Endometrial microvascular endothelial cells (primary cell): Measurements from ENCODE around the gene PDZD4. TPM values are rescaled to one million over a fixed set of nuclear protein-coding genes. Genes with fewer than 3 reads are reported as not detected.

ENCODE experiments used
- in situ Hi-C: cut with HindIII; loops from 2 replicates; pipeline ENCODE4 v1.10.0; 2017; ENCODE audit warnings: low sequenced_read_pairs, low pct_unique_long_range_greater_than_20kb; ENCODE audit errors: inconsistent ontology term
- total RNA-seq: library from RNA; depleted of rRNA; stranded (reverse); fragments of >200 nt; gene quantifications from one replicate; pipeline ENCODE4 v1.2.3, GENCODE V29; 2015; ENCODE audit errors: inconsistent ontology term

Gene PDZD4
- total RNA-seq, 1 donor from 2014 or later, result not detected

DNA sequence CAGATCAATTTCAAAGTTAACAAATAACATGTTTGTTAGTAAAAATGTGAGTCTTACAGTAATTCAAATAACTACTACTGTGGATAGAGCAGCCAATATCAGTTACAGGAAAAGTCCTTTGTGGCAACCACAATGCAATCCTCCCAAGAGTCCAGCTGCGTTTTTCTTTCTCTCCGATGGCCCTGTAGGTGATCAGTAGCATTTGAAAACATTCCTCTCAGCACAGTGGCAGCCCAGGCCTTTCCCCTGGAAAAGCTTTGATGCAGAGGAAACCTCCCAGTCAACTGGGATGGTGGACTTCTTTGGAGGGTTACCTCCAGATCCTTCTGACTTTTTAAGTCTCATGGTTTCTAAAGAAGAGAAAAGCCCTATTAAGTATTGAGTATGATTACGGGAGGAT, 18.0 kb upstream of the PDZD4 start:
- in situ Hi-C loops, result no loop called here

DNA sequence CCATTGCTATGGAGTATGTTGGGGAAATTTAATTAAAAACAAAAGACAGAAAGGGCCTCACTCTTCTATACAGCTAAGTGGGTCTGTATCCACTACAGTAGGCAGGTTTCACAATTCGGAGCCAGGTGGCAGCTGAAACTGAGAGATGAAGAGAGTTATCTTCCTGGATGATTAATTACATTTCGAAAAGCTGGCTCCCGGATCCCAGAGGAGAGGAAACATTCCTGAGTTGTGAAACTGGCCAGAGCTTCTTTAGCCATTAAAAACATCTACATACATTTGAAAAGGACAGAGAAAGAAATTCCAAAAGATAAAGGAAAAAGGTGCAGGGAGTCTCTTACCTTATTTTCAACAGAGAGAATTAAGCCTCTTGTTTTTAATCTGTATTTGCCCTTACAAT, 15.5 kb upstream of the PDZD4 start:
- in situ Hi-C loops, result no loop called here

DNA sequence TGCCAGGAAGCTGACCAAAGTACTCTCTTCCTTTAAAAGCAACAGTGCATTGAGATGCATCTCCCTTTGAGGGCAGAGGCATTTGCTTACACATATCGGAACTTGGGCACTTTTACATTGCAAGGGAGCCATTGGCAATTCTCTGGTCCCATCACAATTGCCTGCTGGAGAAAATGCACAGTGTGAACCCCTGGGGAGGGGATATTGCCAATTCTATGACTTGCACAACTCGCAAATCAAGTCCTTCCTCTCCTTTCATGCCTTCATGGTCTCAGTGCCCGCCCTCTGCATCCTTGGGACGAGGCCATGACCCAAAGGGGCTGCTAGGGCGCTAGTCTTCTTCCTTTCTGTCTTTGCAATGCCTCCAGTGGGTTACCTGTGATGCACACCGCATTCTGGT, 14.9 kb upstream of the PDZD4 start:
- in situ Hi-C loops, result no loop called here

DNA sequence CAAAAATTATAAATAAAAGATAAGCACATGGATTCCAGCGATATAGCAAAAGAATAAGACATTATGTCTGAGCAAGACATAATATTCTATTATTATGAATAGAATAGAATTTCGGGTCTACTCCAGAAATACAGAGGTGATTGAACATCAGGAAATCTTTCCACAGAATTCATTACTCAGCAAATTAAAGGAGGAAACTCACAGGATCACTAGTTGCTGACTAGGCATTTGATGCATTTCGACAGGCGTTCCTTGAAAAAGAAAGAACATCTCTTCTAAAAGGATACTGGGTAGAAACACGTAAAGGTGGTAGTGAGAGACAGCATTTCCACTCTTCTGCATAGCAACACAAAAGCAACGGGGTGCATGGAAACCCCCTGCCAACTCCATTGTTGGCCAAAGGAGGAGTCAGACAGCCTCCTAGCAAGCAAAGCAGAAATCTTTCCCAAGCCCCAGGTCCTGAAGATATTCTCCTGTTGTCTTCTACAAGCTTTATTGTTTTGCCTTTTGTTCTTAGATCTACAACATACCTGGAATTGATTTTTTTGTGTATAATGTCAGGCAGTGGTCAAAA, 14.3 kb upstream of the PDZD4 start:
- in situ Hi-C loops, result no loop called here

DNA sequence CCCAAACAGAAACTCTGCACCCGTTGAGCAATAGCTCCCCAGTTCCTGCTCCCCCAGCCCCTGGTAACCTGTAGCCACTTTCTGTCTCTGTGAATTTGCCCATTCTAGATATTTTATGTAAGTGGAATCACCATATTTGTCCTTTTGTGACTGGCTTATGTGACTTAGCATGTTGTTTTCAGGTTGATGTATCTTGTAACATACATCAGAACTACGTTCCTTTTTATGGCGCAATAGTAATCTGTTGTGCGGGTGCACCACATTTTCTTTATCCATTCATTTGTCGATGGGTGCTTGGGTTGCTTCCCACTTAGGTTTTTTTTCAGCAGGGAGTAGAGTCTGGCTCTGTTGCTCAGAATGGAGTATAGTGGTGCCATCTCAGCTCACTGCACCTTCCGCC, 6.6 kb upstream of the PDZD4 start:
- in situ Hi-C loops, result no loop called here

GRCh38 chrX:153832728-153833127, 2.4 kb upstream of the PDZD4 start:
- in situ Hi-C loops, result no loop called here

- in situ Hi-C loops, result no loop called here
These were observed 1.2 kb upstream of the PDZD4 start for GRCh38 chrX:153831429-153832150.

DNA sequence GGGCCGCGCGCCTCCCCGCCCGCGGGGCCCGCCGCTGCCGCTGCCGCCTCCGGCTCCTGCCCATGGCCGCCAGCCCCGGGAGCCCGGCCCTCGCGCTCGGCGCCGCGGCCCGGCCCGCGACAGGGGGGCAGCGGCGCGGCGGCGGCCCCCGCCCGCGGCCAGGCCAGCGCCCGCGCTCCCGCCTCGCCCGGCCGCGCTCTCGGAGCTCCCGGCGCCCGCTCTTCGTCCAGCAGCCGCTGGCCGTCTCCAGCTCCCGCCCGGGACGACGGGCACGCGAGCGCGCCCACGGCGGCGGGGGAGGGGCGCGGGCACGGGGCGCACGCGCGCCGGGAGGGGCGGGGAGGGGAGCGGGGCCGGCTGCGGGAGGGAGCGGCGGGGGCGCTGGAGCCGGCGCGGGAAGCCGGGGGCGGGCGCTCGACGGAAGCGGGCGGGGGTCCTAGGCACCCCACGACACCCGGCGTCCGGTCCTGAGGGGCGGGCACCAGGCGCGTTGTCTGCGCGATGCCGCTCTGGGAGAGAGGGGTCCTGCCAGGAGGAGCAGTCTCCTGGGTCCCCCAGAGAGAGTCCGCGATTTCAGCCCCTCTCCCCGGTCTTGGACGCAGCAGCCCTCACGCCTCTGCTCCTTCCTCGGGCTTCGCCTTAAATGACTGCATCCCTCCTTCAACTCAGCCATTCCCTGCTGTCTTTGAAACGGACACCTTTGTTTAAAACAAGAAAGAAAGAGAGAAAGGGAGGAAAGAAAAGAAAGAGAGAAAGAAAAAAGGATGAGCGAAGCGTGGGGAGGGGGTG, 490 bp upstream of the PDZD4 start:
- in situ Hi-C loops, result no loop called here

DNA sequence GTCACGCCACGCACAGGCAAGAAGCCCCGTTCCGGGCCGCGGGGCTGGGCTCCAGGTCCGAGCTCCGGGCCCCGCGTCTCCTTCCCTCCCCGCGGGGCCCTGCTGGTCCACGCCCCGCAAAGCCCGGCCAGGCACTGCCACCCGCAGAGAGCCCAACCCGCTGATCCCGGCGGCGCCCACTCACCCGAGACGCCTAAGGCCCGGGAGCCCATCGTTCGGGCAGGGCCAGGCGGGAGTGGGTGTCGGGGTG, 870 bp downstream of the PDZD4 start:
- in situ Hi-C loops, result no loop called here

DNA sequence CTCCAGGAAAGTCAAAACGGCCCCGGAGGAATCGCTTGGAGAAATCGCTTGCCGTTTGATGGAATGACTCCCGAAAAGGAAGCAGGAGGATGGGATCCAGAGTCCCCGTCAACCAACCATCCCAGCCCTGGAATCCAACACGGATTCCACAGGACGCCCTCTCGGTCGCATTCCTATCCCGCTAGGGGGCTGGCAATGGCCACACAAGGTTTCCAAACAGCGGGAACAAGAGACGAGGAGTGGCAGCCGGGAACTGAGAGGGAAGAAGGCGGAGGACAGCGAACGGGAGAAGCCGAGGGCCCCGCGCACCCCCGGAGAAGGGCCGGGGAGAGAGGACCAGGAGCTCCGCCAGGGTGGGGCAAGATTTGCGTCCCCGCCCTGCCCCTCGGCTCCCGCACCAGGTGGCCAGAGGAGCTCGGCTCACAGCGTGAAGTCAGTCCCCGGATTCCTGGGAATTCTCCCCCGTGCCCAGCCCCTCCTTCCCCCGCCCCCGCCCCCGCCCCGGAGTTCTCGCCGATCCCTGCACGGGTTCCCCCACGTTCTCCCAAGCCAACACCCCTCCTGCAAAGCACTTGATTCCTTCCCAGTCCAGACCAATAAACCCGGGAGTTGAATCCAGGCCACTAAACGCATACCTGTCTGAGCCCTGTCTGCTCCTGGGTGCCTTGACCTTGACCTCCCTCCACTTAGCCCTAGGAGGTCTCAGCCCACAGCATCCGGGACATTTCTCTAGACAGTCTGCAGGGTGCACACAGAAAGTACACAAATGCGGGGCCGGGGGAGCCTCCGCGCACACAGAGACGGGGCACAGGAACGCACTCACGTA, 1.4 kb downstream of the PDZD4 start:
- in situ Hi-C loops, result no loop called here

GRCh38 chrX:153828308-153828707, 2.0 kb downstream of the PDZD4 start:
- in situ Hi-C loops, result no loop called here

DNA sequence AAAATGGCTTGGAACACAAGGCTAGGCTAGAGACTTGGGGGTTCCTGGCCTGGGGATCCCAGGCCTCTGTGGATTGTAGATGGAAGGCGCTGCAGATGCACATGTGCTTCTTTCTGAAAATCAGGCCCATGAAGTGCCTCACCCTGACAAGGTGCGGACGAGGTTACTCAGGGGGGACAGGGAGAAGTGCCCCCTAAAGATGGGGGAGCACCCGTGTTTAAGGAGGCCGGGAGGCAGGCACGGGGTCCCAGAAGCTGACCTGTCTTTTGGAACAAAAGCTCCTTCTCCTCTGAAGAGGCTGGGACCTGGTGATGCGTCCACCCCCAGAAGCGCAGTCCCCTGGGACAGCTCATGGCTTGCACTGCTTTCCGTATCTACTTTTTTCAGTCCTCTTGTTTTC, 2.4 kb downstream of the PDZD4 start:
- in situ Hi-C loops, result no loop called here

- in situ Hi-C loops, result no loop called here
These were observed 3.3 kb downstream of the PDZD4 start for GRCh38 chrX:153827016-153827415.

- in situ Hi-C loops, result no loop called here
These were observed 5.3 kb downstream of the PDZD4 start for GRCh38 chrX:153825042-153825441.

DNA sequence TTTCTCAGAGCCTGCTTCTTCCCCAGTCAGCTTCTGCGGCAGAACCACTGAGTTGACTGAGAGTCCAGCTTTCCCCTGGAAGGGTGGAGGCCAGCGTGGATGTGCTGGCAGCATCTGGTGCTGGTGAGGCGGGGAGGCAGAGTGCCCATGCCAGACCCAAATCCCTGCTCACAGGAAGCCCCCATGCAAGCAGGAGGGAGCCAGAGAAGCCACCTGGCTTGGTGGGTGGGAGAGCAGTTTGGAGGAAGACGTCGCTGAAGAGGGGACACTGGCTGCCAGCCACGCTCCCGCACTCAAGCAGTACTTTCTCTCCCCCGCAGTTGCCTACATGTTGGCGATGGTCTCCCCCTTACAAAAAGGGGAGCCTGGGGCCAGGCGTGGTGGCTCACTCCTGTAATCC, 6.0 kb downstream of the PDZD4 start:
- in situ Hi-C loops, result no loop called here

DNA sequence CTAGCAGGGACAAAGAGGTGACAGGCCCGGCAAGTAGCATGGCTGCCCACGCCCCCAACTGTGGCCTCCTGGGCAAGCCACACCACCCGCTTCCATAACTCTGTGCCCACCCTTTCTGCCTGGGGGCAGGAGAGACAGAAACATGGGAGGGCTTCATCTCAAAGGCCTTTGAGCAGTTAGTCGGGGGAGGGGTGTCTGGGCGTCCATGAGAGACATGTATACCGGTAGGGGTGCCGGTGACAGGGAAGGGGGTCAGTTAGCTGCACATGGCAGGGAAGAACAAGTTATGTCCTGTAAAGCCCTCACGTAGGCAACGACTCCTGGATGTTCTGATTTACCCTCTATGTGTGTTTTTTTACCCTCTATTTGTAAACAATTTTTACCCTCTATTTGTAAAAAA, 9.3 kb downstream of the PDZD4 start:
- in situ Hi-C loops, result no loop called here

DNA sequence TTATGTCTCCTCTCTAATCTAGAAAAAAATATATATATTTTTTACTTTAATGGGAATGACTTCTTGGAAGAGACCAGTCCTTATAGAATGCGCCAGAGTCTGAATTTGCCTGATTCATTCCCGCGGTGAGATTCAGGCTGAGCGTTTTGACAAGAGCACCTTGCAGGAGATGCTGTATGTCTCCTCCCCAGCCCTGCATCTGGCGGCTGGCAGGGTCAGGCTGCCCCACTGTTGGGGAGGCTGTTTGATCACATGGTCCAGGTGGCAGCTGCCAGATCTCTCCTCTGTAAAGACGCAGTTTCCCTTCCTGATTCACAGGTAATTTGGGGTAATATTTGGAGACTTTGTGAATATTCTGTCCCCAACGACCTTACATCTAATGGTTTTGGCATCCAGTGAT, 9.7 kb downstream of the PDZD4 start:
- in situ Hi-C loops, result no loop called here

DNA sequence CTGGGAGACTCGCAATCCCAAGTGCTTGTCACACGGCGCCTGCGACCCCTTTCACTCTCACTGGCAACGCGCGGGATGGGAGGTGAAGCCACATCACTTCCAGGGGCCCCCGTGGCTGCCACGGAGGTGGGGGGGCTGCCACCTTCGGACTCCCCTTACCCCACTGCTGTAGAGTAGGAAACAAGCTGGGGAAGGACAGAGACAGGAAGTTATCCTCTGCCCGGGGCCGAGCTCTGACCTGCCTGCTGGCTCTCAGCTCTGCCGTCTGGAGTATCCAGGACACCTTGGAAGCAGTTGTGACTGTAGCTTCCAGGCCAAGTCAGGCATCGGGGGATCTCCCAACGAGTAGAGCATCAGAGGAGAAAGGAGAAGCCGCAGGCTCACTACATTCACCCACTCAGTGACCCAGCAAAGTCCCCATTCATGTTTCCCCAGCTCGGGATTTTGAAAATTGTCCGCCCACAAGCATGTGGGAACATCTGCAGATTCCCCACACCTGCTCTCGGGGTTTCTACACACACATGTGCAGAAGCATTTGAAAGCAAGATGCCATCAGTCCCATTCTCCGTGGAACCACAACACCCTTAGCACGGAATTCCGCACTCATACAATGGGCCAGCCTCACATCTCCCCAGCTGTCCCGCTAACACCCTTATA, 10.8 kb downstream of the PDZD4 start:
- in situ Hi-C loops, result no loop called here
